ENCODE results near the gene PARD6B. TPM values are rescaled to one million over a fixed set of nuclear protein-coding genes. Genes with fewer than 3 reads are reported as not detected.

Gene PARD6B
- total RNA-seq, 1 donor from 2014 or later = 12.4 TPM

GRCh38 chr20:50745634-50746137 lies 14.3 kb downstream of the PARD6B start:
- TF ChIP-seq, protein P1, sequence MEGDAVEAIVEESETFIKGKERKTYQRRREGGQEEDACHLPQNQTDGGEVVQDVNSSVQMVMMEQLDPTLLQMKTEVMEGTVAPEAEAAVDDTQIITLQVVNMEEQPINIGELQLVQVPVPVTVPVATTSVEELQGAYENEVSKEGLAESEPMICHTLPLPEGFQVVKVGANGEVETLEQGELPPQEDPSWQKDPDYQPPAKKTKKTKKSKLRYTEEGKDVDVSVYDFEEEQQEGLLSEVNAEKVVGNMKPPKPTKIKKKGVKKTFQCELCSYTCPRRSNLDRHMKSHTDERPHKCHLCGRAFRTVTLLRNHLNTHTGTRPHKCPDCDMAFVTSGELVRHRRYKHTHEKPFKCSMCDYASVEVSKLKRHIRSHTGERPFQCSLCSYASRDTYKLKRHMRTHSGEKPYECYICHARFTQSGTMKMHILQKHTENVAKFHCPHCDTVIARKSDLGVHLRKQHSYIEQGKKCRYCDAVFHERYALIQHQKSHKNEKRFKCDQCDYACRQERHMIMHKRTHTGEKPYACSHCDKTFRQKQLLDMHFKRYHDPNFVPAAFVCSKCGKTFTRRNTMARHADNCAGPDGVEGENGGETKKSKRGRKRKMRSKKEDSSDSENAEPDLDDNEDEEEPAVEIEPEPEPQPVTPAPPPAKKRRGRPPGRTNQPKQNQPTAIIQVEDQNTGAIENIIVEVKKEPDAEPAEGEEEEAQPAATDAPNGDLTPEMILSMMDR (IDR thresholded peaks at IDR 0.05; ENCODE audit: insufficient read depth, low read length, severe bottlenecking) = no peak
- no peaks in the 10 kb centered on the region for H3K27me3 ChIP-seq (ENCODE audit: control insufficient read depth, insufficient read depth, low read length)
- peaks cover 8% of the 10 kb centered on the region for H3K36me3 ChIP-seq (ENCODE audit: control insufficient read depth, insufficient read depth, low read length)
- FAIRE-seq (no peak), DNase-seq (ENCODE audit: low read depth) (no peak)
- H3K4me3 ChIP-seq (ENCODE audit: low read depth, low read length) = no peak overlapping the region

DNA sequence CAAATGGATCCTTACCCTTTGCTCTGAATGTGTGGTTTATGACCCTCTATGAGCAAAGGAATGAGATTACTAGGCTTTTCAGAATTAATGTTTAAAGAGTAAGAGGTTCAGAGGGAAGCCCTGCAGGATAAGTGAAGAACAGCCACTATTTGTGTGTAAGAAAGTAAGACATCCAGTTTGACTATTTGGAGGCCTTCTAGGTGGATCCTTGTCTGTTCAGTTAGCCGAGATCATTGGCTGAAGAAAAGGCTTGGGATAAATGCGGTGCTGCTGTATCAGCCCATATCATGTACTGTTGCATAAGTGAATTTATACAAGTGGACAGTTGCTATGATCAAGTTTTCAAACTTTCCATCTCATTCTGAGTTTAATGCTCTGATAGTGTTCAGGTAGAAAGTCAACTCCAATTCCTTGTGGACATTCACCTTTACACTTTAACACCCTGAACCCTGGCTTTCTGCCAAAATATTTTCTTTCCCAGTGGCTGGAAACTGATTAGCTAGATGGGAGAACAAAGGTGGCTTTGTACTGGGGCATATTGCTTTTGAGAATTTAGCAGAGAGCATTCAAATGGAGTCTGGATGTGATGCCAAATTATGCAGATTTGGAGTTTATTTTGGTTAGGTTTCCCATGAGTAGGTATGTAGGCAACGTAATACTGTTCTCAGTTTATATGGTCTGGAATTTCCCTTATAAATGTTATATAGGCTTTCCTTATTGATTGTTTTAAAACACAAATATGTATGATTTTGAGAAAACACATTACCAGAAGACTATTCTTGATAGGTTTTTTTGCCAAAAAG lies 15.0 kb downstream of the PARD6B start:
- DNase-seq (ENCODE audit: low read depth) (no peak), FAIRE-seq (no peak)
- peaks cover 8% of the 10 kb centered on the region for H3K36me3 ChIP-seq (ENCODE audit: control insufficient read depth, insufficient read depth, low read length)
- H3K4me3 ChIP-seq (ENCODE audit: low read depth, low read length) = no peak overlapping the region
- H3K27me3 ChIP-seq (ENCODE audit: control insufficient read depth, insufficient read depth, low read length) = no peaks in the 10 kb centered on the region
- TF ChIP-seq, protein P1 (IDR thresholded peaks at IDR 0.05; ENCODE audit: insufficient read depth, low read length, severe bottlenecking) = no peak

DNA sequence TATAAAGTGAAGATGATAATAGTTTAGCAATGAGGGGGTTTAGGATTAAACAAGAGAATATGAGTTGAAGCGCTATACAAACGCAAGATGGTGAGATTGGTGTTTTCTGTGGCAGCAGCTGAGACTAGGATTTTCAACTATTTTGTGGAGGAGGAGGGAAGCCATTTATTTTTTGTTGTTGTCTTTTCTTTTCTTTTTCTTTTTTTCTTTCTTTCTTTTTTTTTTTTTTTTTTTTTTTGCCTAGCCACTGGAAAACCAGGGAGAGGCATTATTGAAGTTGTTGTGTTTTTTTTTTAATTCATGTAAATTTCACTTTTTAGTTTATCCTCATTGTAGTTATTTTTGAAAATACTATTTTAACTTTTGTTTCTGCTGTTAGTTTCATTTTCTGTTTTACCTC lies 15.9 kb downstream of the PARD6B start:
- Histone ChIP-seq H3K4me3 (ENCODE audit: low read depth, low read length) (no peak overlapping the region), H3K36me3 (ENCODE audit: control insufficient read depth, insufficient read depth, low read length) (peaks cover 8% of the 10 kb centered on the region), H3K27me3 (ENCODE audit: control insufficient read depth, insufficient read depth, low read length) (no peaks in the 10 kb centered on the region)
- TF ChIP-seq, protein P1 (IDR thresholded peaks at IDR 0.05; ENCODE audit: insufficient read depth, low read length, severe bottlenecking) = no peak
- DNase-seq (ENCODE audit: low read depth) = no peak
- no peak for FAIRE-seq

- peaks cover 8% of the 10 kb centered on the region for H3K36me3 ChIP-seq (ENCODE audit: control insufficient read depth, insufficient read depth, low read length)
- H3K4me3 ChIP-seq (ENCODE audit: low read depth, low read length) = no peak overlapping the region
- FAIRE-seq (no peak), DNase-seq (ENCODE audit: low read depth) (no peak)
- H3K27me3 ChIP-seq (ENCODE audit: control insufficient read depth, insufficient read depth, low read length) = no peaks in the 10 kb centered on the region
- TF ChIP-seq, protein P1 (IDR thresholded peaks at IDR 0.05; ENCODE audit: insufficient read depth, low read length, severe bottlenecking) = no peak
Observed at GRCh38 chr20:50750145-50750671, 18.8 kb downstream of the PARD6B start.

- no peaks in the 10 kb centered on the region for H3K27me3 ChIP-seq (ENCODE audit: control insufficient read depth, insufficient read depth, low read length)
- FAIRE-seq (no peak), DNase-seq (ENCODE audit: low read depth) (no peak)
- peaks cover 6% of the 10 kb centered on the region for H3K36me3 ChIP-seq (ENCODE audit: control insufficient read depth, insufficient read depth, low read length)
- TF ChIP-seq, protein P1 (IDR thresholded peaks at IDR 0.05; ENCODE audit: insufficient read depth, low read length, severe bottlenecking) = no peak
- H3K4me3 ChIP-seq (ENCODE audit: low read depth, low read length) = no peak overlapping the region
Observed at GRCh38 chr20:50753152-50753551, 21.8 kb downstream of the PARD6B start.

Measured in bronchial epithelial cell (primary cell).